HG02938 (cell line): Measurements from ENCODE around the gene CLPSL1.

Experiments used
- ATAC-seq: cut with Tn5 transposase; IDR thresholded peaks from one replicate; pipeline ENCODE4 v1.9.1; 2021; ENCODE audit warnings: mild to moderate bottlenecking, moderate library complexity; ENCODE audit not compliant: unreplicated experiment

The CLPSL1 gene

GRCh38 chr6:35795453-35796071 is 14.7 kb downstream of the CLPSL1 start:
- ATAC-seq = no peak

GRCh38 chr6:35796236-35796635 is 15.4 kb downstream of the CLPSL1 start:
- ATAC-seq = no peak

- ATAC-seq = no peak
These were observed 17.2 kb downstream of the CLPSL1 start for GRCh38 chr6:35797837-35798526.

GRCh38 chr6:35798706-35799105 is 17.9 kb downstream of the CLPSL1 start:
- ATAC-seq = no peak

GRCh38 chr6:35801148-35801547 is 20.3 kb downstream of the CLPSL1 start:
- no peak for ATAC-seq

GRCh38 chr6:35804996-35805736 is 24.3 kb downstream of the CLPSL1 start, which contains the start of gene LHFPL5:
Gene LHFPL5, plus strand, starts transcription at chr6:35805352. Its CDS starts 319 bp downstream, at chr6:35805671.
- no peak for ATAC-seq

- no peak for ATAC-seq
These were observed 27.9 kb downstream of the CLPSL1 start for GRCh38 chr6:35808688-35809087.

GRCh38 chr6:35809809-35810208 is 29.0 kb downstream of the CLPSL1 start:
- ATAC-seq = no peak

GRCh38 chr6:35810971-35811698 is 30.3 kb downstream of the CLPSL1 start:
- no peak for ATAC-seq

GRCh38 chr6:35811699-35811995 is 30.8 kb downstream of the CLPSL1 start:
- ATAC-seq = no peak

- no peak for ATAC-seq
These were observed 36.7 kb downstream of the CLPSL1 start for GRCh38 chr6:35817515-35817914.

GRCh38 chr6:35823601-35824000 is 42.8 kb downstream of the CLPSL1 start:
- no peak for ATAC-seq

GRCh38 chr6:35824552-35825192 is 43.9 kb downstream of the CLPSL1 start:
- no peak for ATAC-seq

- no peak for ATAC-seq
These were observed 48.5 kb downstream of the CLPSL1 start for GRCh38 chr6:35829306-35829705.

GRCh38 chr6:35831257-35832007 is 50.6 kb downstream of the CLPSL1 start:
- ATAC-seq = no peak

GRCh38 chr6:35833536-35833935 is 52.7 kb downstream of the CLPSL1 start:
- no peak for ATAC-seq
